ENCODE results near the gene OOSP3.

- TF ChIP-seq, protein P1, sequence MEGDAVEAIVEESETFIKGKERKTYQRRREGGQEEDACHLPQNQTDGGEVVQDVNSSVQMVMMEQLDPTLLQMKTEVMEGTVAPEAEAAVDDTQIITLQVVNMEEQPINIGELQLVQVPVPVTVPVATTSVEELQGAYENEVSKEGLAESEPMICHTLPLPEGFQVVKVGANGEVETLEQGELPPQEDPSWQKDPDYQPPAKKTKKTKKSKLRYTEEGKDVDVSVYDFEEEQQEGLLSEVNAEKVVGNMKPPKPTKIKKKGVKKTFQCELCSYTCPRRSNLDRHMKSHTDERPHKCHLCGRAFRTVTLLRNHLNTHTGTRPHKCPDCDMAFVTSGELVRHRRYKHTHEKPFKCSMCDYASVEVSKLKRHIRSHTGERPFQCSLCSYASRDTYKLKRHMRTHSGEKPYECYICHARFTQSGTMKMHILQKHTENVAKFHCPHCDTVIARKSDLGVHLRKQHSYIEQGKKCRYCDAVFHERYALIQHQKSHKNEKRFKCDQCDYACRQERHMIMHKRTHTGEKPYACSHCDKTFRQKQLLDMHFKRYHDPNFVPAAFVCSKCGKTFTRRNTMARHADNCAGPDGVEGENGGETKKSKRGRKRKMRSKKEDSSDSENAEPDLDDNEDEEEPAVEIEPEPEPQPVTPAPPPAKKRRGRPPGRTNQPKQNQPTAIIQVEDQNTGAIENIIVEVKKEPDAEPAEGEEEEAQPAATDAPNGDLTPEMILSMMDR (optimal IDR thresholded peaks at IDR 0.05 in 1 of 3, IDR thresholded peaks at IDR 0.05 in 1 of 3, conservative IDR thresholded peaks at IDR 0.05 in 1 of 3; ENCODE audit: extremely low read depth in 1 of 3, insufficient read depth in 2 of 3, low read length in 3 of 3) = no peak
- TF ChIP-seq EZH2 (IDR thresholded peaks at IDR 0.05; ENCODE audit: low read length) = no peak
These were observed 798 bp upstream of the OOSP3 start for GRCh38 chr11:59877784-59878183.
